HFFc6 (cell line): ENCODE measurements around the gene FAM241A. TPM values are rescaled to one million over a fixed set of nuclear protein-coding genes. Genes with fewer than 3 reads are reported as not detected.

Source experiments
- DNase-seq: peaks from one replicate; pipeline ENCODE4 v3.0.0-alpha.2; 2018
- H3K27ac Mint-ChIP-seq: 2 replicates; pipeline ENCODE4 v1.8.0; 2020; ENCODE audit warnings: mild to moderate bottlenecking, mixed read lengths
- H3K27me3 Mint-ChIP-seq: 2 replicates; pipeline ENCODE4 v1.8.0; 2021; ENCODE audit warnings: mild to moderate bottlenecking, moderate library complexity, mixed read lengths; ENCODE audit not compliant: insufficient read depth
- H3K36me3 Mint-ChIP-seq: 2 replicates; pipeline ENCODE4 v1.8.0; 2021; ENCODE audit warnings: low read depth, mixed read lengths
- H3K4me1 Mint-ChIP-seq: 2 replicates; pipeline ENCODE4 v1.8.0; 2020; ENCODE audit warnings: low read depth, mixed read lengths
- H3K4me3 Mint-ChIP-seq: 2 replicates; pipeline ENCODE4 v1.8.0; 2020; ENCODE audit warnings: mild to moderate bottlenecking, moderate library complexity, mixed read lengths
- H3K9me3 Mint-ChIP-seq: 2 replicates; pipeline ENCODE4 v1.8.0; 2020; ENCODE audit warnings: mild to moderate bottlenecking, mixed read lengths
- CTCF ChIP-seq: fragments of 200-600 bp; sonication (generic); IDR thresholded peaks from 2 replicates; pipeline ENCODE4 v1.5.0; 2021; ENCODE audit warnings: antibody characterized with exemption, mild to moderate bottlenecking
- total RNA-seq, 6 experiments: library from RNA; stranded (reverse); fragmentation: NEBNext Ultra II Directional; extraction: Animal tissue kit (Norgen Biotek cat#: 25700); gene quantifications; 2 replicates in 1 of 6; 3 replicates in 5 of 6; pipeline ENCODE4 v1.2.3, GENCODE V29; 2021

FAM241A gene
- total RNA-seq, 6 experiments from 2014 or later: 0.50 to 0.78 (median 0.57) TPM

GRCh38 chr4:112222219-112222955 lies 77.1 kb downstream of the FAM241A start:
- TF ChIP-seq CTCF: no peak
- Mint-ChIP-seq H3K27ac (no peak overlapping the region), H3K4me1 (peaks cover 12% of the 10 kb centered on the region), H3K36me3 (no peaks in the 10 kb centered on the region), H3K27me3 (peaks cover 4% of the 10 kb centered on the region), H3K4me3 (no peak overlapping the region), H3K9me3 (peaks cover 5% of the 10 kb centered on the region)
- no peak for DNase-seq

- no peak for TF ChIP-seq CTCF
- H3K27ac Mint-ChIP-seq: no peak overlapping the region
- H3K4me1 Mint-ChIP-seq: peaks cover 15% of the 10 kb centered on the region
- no peak overlapping the region for H3K4me3 Mint-ChIP-seq
- H3K9me3 Mint-ChIP-seq: peaks cover 5% of the 10 kb centered on the region
- no peak for DNase-seq
- no peaks in the 10 kb centered on the region for H3K27me3 Mint-ChIP-seq
- no peaks in the 10 kb centered on the region for H3K36me3 Mint-ChIP-seq
These were observed 79.9 kb downstream of the FAM241A start for GRCh38 chr4:112225157-112225556.

GRCh38 chr4:112230879-112231778 lies 85.9 kb downstream of the FAM241A start:
- no peak for TF ChIP-seq CTCF
- Mint-ChIP-seq H3K4me1 (peaks cover 32% of the 10 kb centered on the region), H3K27ac (peak overlapping the region; percentile 98), H3K36me3 (no peaks in the 10 kb centered on the region), H3K4me3 (peak overlapping the region; percentile 96), H3K27me3 (no peaks in the 10 kb centered on the region), H3K9me3 (no peaks in the 10 kb centered on the region)
- DNase-seq: peak; percentile 98

GRCh38 chr4:112231779-112232713 lies 86.8 kb downstream of the FAM241A start, which contains the start of gene AP1AR:
TSS of gene AP1AR (plus strand) at chr4:112231787. CDS start at chr4:112232092, 305 bp downstream.
- H3K36me3 Mint-ChIP-seq: no peaks in the 10 kb centered on the region
- H3K27me3 Mint-ChIP-seq: no peaks in the 10 kb centered on the region
- TF ChIP-seq CTCF: peak; percentile 49
- DNase-seq: peak; percentile 58
- H3K27ac Mint-ChIP-seq: peak within 1 kb of the TSS; percentile 98
- H3K4me1 Mint-ChIP-seq: peaks cover 33% of the 10 kb centered on the region
- H3K9me3 Mint-ChIP-seq: no peaks in the 10 kb centered on the region
- H3K4me3 Mint-ChIP-seq: peak within 1 kb of the TSS; percentile 96
